Measurements from ENCODE around the gene DDC.
A peak's percentile ranks its signal among the peaks of the same experiment; 100 is the strongest.
"Not testable (repeated sequence)": the region's sequence is repeated elsewhere in the genome, so short reads cannot be mapped to it uniquely, and the experiment has no call there.

Gene DDC

DNA sequence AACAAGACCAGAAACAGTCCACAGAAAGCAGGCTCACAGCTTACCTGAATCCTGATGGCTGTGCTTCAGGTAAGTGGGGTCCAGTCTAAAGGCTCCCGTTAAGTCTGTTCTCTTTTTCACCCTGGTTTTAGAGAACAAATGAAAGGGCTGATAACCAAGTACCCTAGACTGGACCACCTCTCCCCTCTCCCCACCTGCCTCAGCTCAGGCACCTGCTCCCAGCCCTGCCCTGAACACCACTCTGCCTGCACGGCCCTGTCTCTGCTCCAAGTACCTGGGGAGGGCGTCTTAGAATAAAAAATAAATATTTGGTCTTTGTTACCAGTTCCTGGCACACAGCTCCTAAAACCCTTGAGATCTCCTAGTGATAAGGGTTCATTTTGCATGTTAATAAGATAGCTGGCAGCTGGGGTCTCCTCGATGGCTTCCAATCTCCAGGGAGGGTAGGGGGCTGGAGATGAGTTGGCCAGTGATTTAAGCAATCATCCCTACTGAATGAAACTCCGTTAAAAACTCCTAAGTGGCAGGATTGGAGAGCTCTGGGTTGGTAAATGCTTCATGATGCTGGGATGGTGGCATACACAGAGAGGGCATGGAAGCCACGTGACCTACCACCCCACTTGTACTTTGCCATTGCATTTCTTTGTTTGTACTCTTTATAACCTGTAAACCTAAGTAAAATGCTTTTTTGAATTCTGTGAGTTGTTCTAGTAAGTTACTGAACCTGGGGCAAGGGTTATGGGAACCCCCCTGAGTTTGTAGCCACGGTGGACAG, 85.3 kb downstream of the DDC start:
- DNase-seq = no peak

DNA sequence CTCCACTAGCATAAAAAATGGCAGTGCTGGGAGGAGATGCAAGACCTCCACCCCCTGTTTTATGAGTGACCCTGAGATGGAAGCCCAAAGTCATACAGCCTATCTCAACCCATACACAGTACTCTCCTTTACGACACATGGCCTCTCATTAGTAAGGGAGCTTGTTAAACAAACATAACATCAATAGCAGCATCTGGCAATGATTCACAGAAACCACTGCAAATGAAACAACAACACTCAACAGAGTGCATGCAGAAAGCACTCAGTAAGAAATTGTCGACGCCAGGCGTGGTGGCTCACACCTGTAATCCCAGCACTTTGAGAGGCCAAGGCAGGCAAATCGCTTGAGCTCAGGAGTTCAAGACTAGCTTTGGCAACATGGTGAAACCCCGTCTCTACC, 87.6 kb downstream of the DDC start:
- no peak for DNase-seq

DNA sequence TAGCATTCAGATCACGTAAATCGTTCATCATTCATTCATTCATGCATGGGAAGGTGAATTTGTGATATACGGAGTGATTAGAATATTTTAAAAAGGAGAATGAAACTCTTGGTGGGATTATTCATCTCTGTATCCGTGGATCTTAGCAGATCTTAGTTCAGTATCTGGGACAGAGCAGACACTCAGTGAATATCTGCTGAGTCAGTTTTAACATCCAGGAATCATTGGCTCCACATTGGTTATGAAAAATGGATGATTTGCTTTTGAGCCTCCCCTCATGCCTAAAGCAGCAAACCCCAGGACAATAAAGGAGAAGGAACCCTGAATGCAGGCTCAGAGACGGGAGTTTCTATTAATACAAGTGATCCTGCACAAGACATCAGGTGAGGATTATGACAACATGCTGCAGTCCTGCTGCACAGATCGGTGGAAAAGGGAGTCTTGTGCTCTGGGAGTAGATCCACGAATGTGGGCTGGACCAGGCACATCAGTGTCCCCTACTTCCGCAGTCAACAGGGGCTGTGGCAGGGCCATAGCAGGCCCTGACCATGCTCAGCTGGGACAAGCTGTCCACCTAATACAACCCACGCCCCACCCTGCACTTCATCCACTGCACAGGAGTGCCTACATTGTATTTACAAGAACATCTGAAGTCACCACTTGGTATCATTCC, 88.1 kb downstream of the DDC start:
- DNase-seq = no peak

DNA sequence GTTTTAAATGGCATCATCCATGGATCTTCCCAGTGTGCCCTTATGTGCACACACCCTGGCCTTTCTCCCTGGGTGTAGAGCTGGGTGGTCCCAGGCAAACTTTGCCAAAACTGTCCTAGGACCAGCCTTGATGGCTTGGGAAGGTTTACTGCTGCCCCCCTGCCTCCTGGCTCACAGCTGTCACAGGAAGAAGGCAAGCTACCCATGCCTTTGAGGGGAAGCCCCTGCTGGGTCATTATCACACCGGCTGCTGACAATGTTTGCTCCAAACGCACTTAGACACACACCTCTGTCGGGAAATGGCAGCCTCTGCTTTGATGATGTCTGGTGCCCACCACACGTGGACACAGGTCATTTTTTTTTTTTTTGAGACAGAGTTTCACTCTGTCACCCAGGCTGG, 89.9 kb downstream of the DDC start:
- no peak for DNase-seq

DNA sequence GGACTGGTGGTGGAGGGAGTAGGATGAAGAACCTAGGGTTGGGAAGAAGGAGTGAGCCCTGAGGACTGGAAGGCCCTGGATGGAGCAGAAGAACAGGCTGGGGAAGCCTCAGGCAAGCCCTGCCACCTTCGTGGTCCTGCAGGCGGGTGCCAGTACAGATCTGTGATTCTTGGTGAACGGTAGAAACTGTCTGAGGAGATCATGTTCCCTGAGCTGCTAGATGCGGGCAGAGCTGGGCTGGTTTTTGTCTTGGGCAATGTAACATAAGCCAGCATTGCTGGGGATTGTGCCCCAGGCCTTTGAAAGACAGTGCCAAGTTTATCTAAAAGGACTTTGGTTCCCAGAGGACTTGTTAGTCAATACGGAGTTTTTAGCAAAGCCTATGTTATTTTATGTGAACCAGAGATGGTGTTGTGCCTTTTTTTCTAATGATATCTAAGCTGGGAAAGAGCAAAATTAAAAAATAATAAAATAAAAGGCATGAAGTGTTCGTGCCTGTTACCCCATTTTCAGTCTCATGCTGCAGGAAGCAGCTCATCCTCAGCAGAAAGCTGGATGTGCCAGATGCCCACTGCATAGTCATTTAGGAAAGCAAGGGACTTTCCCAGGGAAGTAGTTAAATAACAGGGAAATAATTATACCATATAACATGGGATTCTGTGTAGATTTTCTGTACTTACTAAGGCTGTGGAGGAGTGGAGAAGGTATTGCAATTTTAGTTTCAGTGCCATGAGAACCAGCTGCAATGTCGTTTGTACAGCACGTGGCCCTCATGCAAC, 90.6 kb downstream of the DDC start:
- no peak for DNase-seq

DNA sequence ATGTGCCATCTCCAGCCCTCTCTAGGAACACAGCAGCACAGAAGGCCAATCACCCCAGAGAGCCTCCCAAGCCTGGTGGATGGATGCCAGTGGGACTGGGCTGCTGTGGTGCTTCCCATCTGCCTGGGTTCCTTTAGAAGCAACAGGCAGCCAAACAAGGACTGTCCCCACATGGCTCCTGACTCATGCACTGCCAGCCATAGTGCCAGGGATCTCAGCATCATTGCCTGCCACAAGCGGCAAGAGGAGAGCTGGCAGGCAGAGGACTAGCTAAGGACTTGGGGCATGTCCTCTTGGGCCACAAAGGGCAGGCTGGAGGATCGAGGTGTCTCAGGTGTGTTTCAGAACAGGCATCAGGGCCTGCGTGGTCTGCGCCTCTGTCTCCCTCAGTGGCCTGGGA, 91.7 kb downstream of the DDC start:
- no peak for DNase-seq

DNA sequence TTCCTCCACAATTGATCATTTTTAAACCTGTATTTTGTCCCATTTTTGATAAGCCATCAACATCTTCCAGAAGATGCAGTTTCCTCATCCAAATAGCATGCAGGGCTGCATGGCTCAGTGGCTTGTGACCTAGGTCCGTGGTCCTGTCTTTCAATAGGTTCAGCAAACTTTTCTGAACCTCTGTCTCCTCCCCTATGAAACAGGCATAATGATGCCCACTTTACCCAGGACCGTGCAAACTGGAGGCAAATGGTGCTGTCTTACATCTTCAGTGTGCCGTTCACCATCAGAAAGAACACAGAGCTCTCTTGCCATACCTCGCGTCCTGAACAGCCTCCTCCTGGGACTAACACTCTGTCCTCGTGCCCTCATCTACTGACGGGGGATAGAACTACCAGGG, 92.8 kb downstream of the DDC start:
- DNase-seq = no peak

DNA sequence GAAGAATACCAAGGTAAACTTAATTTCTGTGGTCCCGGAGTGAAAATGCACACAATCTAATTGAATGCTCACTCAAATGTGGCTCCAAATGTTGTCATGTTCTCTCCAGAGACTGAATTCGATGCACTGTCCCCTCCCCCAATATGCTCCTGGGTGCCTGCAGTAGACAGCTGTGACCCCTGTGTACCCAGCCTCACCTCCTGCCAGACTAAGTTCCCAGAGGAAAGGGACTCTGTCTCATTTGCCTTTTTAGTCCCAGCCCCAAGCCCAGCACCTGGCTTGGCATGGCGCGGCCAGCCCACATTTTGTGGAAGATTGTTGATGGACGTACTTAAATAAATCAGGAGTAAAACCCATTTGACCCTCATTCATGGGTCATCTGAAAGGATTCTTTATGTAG, 93.2 kb downstream of the DDC start:
- DNase-seq = no peak

DNA sequence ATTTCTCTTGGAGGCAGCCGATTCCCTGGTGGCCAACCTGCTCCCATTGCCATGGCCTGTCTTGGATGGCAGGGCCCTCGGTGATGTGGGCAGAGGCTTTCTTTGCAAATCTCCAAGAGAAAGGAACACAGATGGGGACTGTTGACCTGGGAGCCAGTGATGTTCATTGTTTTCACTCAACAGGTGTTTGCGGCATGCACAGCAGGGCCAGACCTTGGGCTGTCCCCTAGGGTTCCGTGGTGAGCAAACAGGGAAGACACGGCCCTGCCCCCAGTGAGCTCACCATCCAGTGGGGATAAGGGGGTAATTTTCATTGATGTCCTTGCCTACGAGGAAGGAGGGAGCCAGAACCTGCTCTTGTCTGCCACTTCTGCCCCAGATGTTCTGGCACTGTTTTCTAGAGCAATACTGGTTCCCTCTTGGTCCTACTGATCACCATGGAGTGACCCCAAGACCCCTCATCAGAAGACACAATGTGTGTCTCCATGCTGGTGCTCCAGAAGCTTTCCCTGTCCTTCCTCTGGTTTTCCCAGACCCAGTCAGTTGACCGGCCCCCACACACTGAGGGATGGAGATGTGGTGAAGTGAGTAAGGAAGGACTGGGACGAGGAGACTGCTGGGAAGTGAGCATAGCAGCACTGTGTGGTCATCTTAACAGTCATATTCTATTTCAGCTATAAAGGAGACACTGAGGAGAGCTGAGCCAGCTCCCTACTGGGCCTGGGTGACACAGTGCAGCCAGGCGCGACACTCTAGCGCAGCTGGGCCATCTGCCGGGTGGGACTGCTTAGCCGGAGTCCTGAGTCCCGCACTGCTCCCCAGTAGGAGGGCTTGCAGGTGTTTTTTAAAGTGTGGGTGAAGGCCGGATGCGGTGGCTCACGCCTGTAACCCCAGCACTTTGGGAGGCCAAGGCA, 94.7 kb downstream of the DDC start:
- DNase-seq = no peak

DNA sequence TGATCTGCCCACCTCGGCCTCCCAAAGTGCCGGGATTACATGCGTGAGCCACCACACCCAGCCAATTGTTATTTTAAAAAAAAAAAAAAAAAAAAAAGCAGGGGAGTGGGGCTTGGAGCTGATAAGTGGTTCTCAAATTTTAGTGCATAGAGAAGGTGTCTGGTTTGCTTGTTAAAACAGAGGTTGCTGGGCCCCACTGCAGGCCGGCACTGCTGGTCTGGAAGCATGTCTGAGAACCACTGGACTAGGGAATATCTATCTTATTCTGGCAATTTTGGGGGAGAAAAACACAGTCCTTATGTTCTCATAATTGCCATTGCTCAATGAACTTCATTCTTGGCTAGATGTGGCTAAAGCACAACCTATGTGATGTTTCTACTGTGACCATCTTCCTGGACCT, 96.0 kb downstream of the DDC start:
- DNase-seq = no peak

DNA sequence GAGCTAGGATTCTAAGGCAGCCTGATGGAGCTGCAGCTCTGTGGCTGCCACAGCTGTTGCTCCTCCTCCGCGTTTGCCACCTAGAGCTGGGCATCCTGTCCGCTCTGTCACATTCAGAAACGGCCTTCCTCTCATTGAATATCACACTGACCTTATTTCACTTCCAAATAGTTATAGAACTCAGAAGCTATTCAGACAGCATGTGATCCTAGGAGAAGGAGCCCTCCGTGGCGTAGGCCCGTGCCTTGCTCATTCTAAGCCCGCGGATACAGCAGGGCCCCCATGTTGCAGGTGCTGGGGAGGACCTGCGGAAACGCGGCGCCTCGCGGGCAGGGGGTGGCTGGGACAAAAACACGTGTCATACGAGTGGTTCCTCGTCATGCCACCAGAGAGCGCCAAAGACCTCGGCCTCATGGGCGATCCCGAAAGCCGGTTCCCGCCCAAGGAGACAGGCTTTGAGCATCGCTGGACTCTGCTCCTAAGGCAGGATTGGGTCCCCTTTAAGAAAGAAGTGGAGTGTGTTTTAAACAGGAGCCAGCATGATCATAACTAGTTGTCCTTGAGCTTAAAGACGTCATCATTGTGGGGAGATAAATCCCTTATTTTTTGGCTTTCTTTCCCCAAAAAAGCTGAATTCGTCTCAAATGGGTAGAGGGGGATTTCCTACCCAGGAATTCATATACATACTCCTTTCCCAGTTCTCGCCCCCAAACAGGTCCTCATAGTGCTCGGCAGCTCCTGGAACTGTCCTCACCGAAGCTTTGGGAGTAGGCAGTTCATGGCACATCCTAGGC, 97.2 kb downstream of the DDC start:
- DNase-seq = peak; percentile 33

DNA sequence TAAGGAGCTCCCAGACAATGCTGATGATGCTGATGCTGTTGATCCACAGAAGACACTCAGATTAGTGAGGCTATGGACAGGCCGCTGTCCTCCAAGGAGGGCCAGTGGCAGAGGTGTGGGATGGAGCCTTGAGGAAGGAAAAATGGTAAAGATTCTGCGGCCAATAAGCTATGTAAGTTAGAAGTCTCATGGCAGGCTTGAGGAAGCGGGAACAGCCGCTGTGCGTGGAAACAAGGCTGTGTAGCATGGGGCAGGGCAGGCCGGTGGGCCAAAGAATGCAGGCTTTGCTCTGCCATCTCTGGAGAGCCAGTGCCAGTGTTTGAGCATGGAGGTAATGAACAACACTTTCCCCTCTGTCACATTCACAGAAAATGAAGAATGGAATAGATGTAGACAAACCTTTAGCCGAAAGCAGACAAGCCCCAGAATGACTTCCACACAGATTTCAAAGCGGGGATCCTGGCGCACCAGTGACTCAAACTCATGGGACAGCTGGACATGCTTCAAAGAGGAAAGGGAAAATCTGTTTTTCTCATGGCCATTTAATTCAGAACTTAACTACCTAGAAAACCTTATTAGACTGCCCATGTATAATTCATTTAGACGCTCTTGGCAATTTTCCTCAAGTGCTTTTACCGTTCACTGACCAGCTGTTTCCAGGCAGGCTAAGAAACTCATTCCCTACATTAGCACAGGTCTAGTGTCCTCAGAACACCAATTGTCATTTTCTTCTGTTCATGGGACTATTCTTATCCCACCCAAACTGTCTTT, 98.2 kb downstream of the DDC start:
- DNase-seq = no peak

DNA sequence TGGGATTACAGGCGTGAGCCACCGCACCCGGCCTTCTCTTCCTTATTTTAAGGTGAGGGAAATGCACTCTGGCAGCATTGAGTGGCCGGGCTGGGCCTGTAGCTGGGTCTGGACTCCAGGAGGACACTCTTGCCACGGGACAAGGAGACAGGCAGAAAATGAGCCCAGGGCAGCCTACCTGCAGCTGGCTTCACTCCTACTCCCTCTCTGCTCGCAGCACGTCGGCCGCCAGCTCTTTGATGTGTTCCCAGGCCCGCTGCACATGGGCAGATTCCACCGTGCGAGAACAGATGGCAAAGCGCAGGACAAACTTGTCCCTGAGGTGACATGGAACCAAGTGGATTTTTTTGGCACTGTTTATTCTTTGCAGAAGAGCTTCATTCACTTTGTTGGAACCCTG, 102.2 kb downstream of the DDC start:
- DNase-seq = no peak

DNA sequence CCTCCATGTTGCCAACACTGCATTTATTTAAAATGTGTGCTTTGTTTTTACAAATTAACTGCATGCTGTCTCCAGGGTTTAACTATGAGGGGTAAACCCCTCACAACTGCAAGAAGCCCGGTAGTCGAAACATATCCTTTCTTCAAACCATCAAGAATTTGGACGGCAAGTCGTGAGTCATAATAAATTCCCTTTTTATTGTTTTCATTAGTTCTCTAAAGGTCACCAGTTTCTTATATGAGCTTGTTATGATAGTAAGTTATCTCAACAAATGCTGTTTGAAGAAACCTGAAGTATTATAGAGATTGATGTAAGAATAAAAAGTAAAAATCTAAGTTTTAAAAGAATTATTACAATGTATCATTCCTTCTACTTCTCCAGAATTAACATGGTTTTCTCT, 102.8 kb downstream of the DDC start:
- DNase-seq = no peak

DNA sequence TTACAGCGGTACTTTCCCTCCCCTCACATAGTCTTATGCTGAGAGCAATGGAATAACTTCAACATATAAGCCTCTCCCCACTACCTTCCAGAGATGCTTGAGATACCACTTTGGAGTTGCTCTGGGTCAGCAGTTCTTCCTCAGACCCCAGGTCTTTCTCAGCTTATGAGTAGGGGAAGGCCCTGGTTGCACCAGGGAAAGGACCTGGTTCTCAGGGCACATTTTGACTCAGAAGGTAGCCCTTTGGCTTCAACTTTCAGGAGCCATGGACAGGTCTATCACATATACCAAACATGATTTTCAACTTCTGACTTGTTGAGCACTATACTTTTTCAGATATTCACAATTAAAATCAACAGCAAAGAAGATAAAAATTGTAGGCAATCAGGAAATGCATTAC, 103.5 kb downstream of the DDC start:
- no peak for DNase-seq

DNA sequence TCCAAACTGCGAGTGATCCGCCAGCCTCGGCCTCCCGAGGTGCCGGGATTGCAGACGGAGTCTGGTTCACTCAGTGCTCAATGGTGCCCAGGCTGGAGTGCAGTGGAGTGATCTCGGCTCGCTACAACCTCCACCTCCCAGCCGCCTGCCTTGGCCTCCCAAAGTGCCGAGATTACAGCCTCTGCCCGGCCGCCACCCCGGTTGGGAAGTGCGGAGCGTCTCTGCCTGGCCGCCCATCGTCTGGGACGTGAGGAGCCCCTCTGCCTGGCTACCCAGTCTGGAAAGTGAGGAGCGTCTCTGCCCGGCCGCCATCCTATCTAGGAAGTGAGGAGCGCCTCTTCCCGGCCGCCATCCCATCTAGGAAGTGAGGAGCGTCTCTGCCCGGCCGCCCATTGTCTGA, 106.0 kb downstream of the DDC start:
- not testable (repeated sequence) for DNase-seq

DNA sequence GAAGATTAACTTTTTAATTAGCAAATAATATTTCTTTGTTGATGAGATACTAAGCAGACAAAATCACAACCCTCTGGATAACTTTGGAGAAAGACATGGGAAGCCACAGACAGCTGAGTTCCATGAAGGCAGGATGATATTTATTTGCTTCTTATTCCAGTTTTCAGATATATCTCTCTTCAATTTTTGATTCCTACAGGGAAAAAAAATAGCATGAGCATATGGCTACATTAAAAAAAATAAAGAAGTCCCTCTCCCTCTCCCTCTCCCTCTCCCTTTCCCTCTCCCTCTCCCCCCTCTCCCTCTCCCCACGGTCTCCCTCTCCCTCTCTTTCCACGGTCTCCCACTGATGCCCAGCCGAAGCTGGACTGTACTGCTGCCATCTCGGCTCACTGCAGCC, 106.6 kb downstream of the DDC start:
- DNase-seq = not testable (repeated sequence)

DNA sequence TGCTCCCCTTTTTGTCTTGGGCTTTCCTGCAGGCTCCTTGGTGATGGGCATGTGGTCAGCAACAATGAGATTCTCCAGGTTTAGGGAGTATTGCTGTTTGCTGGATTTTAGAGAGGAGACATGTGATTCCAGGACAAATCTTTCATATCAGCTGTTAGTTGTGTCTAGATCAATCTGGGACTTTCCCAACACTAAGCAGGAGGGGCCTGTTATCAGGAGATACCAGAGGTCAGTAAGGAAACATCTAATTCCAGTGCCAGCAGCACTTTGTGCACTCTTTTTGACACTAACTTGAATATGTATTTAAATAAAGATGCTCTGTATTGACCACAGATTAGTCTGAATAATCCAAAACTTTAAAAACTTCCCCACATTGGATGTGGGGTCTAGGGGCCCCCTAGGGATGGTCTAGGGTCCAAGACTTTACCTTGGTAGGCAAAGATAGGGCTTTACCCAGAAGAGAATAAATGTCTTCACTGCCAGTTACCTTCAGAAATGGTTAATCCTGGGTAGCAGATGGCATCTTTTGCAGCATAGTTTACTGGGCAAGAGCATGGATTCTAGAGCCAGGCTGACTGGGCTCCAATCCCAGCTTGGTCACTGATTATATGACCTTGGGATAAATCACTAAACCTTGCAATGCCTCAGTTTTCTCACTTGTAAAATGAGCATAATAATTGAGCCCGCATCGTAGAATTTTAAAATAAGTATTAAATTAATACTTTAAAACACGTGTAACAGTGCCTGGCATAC, 108.7 kb downstream of the DDC start:
- no peak for DNase-seq

DNA sequence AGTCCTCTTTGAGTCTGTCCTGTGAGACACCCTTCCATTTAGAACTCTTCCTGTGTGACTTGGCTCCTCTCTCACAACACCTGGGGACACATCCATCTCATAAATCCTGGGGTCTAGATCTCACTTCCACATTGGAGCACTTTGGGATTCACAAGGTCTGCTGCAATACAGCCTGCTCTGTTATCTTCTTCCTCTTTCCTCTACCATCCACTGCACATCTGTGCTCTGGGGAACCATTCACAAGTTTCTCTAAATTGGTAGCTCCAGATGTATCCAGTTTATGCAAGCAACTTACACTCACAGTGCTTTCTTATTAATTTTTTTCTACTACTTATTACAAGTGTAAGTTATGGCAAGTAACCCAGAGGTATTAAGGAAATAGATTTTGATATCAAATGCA, 109.5 kb downstream of the DDC start:
- DNase-seq = no peak

DNA sequence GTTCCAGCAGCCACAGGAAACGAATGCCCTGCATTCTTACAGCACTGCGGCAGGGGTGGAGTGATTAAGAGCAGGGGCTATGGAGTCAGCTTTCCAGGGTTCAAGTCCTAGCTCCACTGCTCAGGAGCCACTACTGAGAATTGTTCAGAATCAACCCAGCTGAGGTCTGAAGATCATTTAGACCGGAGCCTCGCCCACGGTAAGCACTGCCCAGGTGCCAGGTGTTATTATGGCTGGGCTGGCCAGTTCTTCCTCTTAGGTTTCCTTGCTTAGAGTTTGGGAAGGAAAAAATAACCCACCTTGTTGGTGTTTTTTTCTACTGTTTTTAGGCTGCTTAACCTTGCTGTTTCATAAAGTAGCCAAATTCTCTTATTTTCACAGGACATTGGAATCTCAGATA, 110.2 kb downstream of the DDC start:
- DNase-seq = no peak

Data from GOT3 (cell line).